GM18520 (cell line): Measurements from ENCODE around the gene ACSS1.

Experiments used
- ATAC-seq: cut with Tn5 transposase; IDR thresholded peaks from one replicate; pipeline ENCODE4 v1.9.1; 2021; ENCODE audit not compliant: unreplicated experiment

ACSS1 gene

DNA sequence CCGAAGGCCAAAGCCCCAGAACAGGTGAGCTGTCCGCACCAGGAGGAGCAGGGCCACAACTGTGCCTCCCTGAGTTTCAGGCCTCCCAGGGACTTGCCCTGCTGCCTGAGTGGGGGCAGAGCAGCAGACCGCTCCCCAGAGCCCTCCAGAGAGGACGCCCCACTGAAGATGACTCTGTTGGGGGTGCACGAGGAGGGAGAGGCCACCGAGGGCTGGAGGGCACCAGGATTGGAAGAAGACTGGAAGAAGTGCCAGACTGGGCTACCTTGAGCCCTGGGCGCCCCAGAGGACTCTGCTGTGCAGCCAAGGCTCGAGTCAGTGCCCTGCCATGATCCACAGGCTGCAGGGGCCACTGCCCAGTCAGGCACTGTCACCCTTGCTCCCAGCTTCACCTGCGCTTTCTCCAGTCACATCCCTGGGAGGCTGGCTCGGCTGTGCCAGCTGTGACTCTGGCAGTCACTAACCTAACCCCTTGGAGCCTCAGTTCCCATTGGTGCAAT, 97.6 kb downstream of the ACSS1 start:
- ATAC-seq, result no peak

DNA sequence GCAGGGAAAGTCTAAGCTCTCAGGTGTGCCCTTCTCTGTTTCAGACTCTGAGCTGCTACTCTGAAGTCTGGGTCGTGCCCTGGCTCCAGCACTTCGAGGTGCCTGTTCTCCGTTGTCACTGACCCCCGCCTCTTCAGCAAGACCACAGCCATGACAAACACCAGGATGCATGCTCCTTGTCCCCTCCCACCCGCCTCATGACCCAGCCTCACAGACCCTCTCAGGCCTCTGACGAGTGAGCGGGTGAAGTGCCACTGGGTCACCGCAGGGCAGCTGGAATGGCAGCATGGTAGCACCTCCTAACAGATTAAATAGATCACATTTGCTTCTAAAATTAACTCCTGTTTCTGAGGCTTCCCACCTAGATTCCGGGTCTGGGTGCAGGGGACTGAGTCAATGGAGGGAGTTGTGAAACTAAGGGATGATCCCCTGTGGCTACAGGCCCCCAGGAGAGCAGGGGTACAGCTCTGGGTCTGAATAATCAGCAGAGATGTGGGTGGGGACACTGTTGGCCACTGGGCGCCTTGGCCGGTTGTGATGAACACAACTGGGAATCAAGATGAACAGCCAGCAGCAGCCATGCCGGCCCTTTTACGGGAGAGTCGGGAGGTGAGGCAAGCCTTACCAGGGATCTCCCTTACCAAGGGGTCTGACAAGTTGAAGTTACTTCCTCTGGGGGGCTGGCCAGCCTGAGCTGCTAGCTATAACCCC, 98.2 kb downstream of the ACSS1 start:
- no peak for ATAC-seq

DNA sequence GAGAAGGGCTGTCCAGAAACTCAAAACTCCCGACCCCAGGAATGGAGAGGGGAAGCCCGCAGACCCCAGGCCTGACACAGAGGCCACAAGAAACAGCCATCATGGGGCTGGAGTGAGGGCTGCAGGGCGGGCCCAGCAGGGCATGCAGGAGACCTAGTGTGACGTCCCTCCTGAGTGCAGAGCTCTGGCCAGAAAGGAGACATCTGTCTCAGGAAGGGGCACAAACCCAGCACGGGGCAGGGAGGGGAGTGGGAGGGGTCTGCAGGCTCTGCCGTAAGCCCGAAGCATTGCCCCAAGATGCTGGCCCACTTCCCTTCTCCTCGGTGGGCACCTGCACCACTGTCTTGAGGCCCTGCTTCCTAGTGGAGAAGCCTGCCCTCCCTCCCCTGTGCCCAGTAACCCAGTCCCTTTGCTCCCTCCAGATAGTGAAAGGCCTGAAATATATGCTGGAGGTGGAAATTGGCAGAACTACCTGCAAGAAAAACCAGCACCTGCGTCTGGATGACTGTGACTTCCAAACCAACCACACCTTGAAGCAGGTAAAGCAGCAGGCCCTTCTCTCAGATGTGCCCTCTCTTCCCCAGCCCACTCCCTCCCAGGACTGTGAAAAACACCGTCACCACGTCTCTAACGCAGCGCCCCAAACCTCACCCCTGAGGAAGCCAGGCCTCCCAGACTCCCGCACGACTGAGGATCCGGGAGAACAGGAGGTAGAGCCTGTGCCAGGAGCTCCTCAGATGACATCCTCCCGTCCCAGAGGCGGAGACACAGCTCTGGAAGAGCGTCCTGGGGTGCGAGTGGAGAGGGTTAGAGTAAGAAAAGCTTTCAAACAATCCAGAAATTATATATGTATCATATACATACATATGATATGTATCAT, 99.2 kb downstream of the ACSS1 start:
- ATAC-seq, result no peak

DNA sequence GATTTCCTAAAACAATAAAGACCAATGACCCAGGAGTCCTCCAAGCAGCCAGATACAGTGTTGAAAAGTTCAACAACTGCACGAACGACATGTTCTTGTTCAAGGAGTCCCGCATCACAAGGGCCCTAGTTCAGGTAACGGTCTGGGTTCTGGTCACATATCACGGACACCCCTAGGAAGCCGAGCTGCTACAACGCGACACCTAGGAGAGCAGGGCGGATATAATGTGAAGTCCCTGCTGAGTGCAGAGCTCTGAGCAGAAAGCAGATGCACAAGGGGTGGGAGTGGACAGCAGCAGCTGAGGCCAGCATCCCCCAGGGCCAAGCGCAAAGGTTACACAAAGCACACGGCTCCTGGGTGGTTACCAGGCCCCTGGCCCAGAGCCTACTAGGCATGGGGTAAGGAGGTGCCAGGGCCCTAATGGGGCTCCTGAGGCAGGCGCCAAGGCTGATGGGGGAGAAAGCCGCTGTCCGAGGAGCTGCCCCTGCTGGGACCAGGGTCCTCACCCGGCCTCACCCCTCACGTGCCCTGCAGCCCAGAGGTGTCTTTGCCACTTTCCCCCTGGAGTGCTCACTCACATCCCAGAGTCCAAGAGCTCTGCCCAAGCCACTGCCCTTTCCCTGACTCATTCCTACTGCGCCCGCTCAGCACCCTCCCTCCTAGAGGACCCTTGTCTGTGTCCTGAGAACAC, 100.5 kb downstream of the ACSS1 start:
- ATAC-seq, result no peak
